CD4-positive, CD25-positive, alpha-beta regulatory T cell (primary cell): Measurements from ENCODE around the gene CD6. TPM values are rescaled to one million over a fixed set of nuclear protein-coding genes. Genes with fewer than 3 reads are reported as not detected.

ENCODE experiments used
- ATAC-seq, 2 donors: fragments of 150-1000 bp; cut with Tn5 transposase; one replicate each; pipeline ENCODE4 v1.10.0; 2021; ENCODE audit warnings: low read depth in 2 of 2, moderate number of reproducible peaks in 2 of 2, moderate library complexity in 1 of 2
- DNase-seq, 3 donors: peaks; one replicate each; pipeline versions ENCODE4 v3.0.0 to v3.0.0-alpha.2; 2012 to 2022; ENCODE audit warnings: mixed read lengths in 1 of 3
- H3K27ac ChIP-seq: one replicate; pipeline ENCODE4 v1.7.0; 2013; ENCODE audit warnings: mild to moderate bottlenecking, low read length; ENCODE audit not compliant: insufficient read depth, poor library complexity, severe bottlenecking
- H3K27me3 ChIP-seq: one replicate; pipeline ENCODE4 v1.7.0; 2013; ENCODE audit warnings: low read length; ENCODE audit not compliant: control insufficient read depth, insufficient read depth
- H3K36me3 ChIP-seq: one replicate; pipeline ENCODE4 v1.7.0; 2013; ENCODE audit warnings: mild to moderate bottlenecking, low read length, moderate library complexity; ENCODE audit not compliant: control insufficient read depth, insufficient read depth
- H3K4me1 ChIP-seq: 2 replicates; pipeline ENCODE4 v1.7.0; 2013; ENCODE audit warnings: mild to moderate bottlenecking, low read length; ENCODE audit not compliant: insufficient read depth, control insufficient read depth, poor library complexity, severe bottlenecking
- H3K4me3 ChIP-seq: one replicate; pipeline ENCODE4 v1.7.0; 2013; ENCODE audit warnings: low read depth, mild to moderate bottlenecking, low read length, moderate library complexity
- H3K9me3 ChIP-seq, 2 experiments: 1 replicate in 1 of 2; 2 replicates in 1 of 2; pipeline ENCODE4 v1.7.0; 2013; ENCODE audit warnings: low read length in 2 of 2, mild to moderate bottlenecking in 1 of 2, moderate library complexity in 1 of 2; ENCODE audit not compliant: control insufficient read depth in 2 of 2
- H3K27ac Mint-ChIP-seq, 3 donors: one replicate each; pipeline ENCODE4 v1.8.0; 2020 to 2022; ENCODE audit warnings: mild to moderate bottlenecking in 3 of 3, mixed read lengths in 3 of 3, moderate library complexity in 2 of 3
- H3K27me3 Mint-ChIP-seq: one replicate; pipeline ENCODE4 v1.8.0; 2022; ENCODE audit warnings: mild to moderate bottlenecking, mixed read lengths
- H3K36me3 Mint-ChIP-seq: one replicate; pipeline ENCODE4 v1.8.0; 2020; ENCODE audit warnings: mixed read lengths
- H3K4me1 Mint-ChIP-seq, 4 donors: one replicate each; pipeline ENCODE4 v1.8.0; 2020 to 2022; ENCODE audit warnings: mixed read lengths in 4 of 4, mild to moderate bottlenecking in 1 of 4
- H3K4me3 Mint-ChIP-seq, 4 donors: one replicate each; pipeline ENCODE4 v1.8.0; 2020 to 2022; ENCODE audit warnings: mild to moderate bottlenecking in 4 of 4, mixed read lengths in 4 of 4, moderate library complexity in 3 of 4
- H3K9me3 Mint-ChIP-seq, 7 donors: one replicate each; pipeline ENCODE4 v1.8.0; 2020 to 2022; ENCODE audit warnings: mixed read lengths in 7 of 7, mild to moderate bottlenecking in 3 of 7, moderate library complexity in 2 of 7
- polyA plus RNA-seq, 4 donors: library from polyadenylated mRNA; unstranded; fragments of 300-500 nt; fragmentation: Illumina TruSeq; gene quantifications; one replicate each; pipeline ENCODE4 v1.2.3, GENCODE V29; 2021
- total RNA-seq: library from RNA; stranded (reverse); gene quantifications from one replicate; pipeline ENCODE4 v1.2.3, GENCODE V29; 2022

CD6 gene
- total and polyA plus RNA-seq, 5 donors from 2014 or later, result 108 to 398 (median 138) TPM

DNA sequence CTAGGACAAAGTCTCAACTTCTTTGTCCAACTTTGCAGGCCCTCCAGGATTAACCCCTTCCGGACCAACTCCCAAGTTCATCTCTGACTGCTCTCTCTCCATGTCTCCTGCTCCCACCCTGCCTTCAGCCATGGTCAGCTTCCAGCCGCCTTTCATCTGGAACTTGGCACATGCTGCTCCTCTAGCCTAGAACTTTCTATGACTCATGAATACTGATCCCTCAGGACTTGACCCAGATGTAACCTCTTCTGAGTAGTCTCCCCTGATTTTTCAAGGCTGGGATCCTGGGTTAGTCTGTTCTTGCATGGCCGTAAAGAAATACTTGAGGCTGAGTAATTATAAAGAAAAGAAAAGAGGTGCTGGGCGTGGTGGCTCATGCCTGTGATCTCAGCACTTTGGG lies 14.3 kb upstream of the CD6 start:
- H3K4me1 Mint-ChIP-seq, result peaks cover 0 to 8% (median 3%) of the 10 kb centered on the region in 4 donors
- H3K9me3 Mint-ChIP-seq, result peaks cover 0 to 3% (median 0%) of the 10 kb centered on the region in 7 donors
- H3K27ac Mint-ChIP-seq, result no peak overlapping the region
- no peaks in the 10 kb centered on the region for H3K4me1 ChIP-seq
- H3K9me3 ChIP-seq, result no peaks in the 10 kb centered on the region
- no peaks in the 10 kb centered on the region for H3K36me3 ChIP-seq
- no peak for DNase-seq
- H3K27ac ChIP-seq, result no peak overlapping the region
- H3K36me3 Mint-ChIP-seq, result no peaks in the 10 kb centered on the region
- no peak overlapping the region for H3K4me3 Mint-ChIP-seq
- ATAC-seq, result no peak
- no peak overlapping the region for H3K4me3 ChIP-seq
- H3K27me3 ChIP-seq, result peaks cover 14% of the 10 kb centered on the region
- H3K27me3 Mint-ChIP-seq, result peaks cover 56% of the 10 kb centered on the region

GRCh38 chr11:60959431-60959830 lies 12.0 kb upstream of the CD6 start:
- Mint-ChIP-seq H3K9me3 (peaks cover 0 to 2% (median 0%) of the 10 kb centered on the region in 7 donors), H3K4me1 (no peaks in the 10 kb centered on the region), H3K27ac (no peak overlapping the region), H3K4me3 (no peak overlapping the region), H3K36me3 (no peaks in the 10 kb centered on the region), H3K27me3 (peaks cover 46% of the 10 kb centered on the region)
- H3K27me3 ChIP-seq, result peaks cover 13% of the 10 kb centered on the region
- no peak overlapping the region for H3K27ac ChIP-seq
- H3K4me1 ChIP-seq, result no peaks in the 10 kb centered on the region
- no peaks in the 10 kb centered on the region for H3K36me3 ChIP-seq
- H3K9me3 ChIP-seq, result no peaks in the 10 kb centered on the region
- ATAC-seq, result no peak
- no peak overlapping the region for H3K4me3 ChIP-seq
- no peak for DNase-seq

GRCh38 chr11:60960405-60960804 lies 11.1 kb upstream of the CD6 start:
- H3K4me1 ChIP-seq, result no peaks in the 10 kb centered on the region
- H3K27ac ChIP-seq, result no peak overlapping the region
- Mint-ChIP-seq H3K27ac (peak overlapping the region in 1 of 3 donors; percentile 44), H3K36me3 (no peaks in the 10 kb centered on the region), H3K4me3 (peak overlapping the region in 1 of 4 donors; percentile 30), H3K9me3 (peaks cover 0 to 2% (median 0%) of the 10 kb centered on the region in 7 donors), H3K27me3 (peaks cover 46% of the 10 kb centered on the region), H3K4me1 (no peaks in the 10 kb centered on the region)
- no peak for ATAC-seq
- no peak overlapping the region for H3K4me3 ChIP-seq
- H3K36me3 ChIP-seq, result no peaks in the 10 kb centered on the region
- DNase-seq, result no peak
- peaks cover 13% of the 10 kb centered on the region for H3K27me3 ChIP-seq
- no peaks in the 10 kb centered on the region for H3K9me3 ChIP-seq

DNA sequence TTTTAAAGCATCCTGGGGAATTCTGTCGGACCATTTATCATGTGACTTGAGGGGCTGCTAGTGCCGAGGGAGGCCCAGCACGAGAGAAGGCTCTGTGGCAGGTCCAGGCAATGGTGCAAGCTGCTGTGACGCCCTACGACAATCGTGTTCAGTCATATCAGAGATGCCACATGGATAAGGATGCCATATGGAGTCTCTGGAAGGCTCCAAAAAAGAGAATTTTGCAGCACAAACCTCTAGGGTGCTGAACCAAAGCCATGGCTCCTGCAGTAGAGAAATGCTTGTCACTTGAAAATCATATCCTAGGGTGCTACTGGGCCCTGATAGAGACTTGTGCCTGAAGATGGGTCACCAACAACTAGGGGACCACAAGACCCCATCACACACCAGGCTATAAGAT lies 6.7 kb upstream of the CD6 start:
- Mint-ChIP-seq H3K4me3 (no peak overlapping the region), H3K36me3 (no peaks in the 10 kb centered on the region), H3K27me3 (peaks cover 27% of the 10 kb centered on the region), H3K27ac (no peak overlapping the region), H3K4me1 (no peaks in the 10 kb centered on the region), H3K9me3 (peaks cover 0 to 1% (median 0%) of the 10 kb centered on the region in 7 donors)
- Histone ChIP-seq H3K27me3 (peaks cover 15% of the 10 kb centered on the region), H3K36me3 (no peaks in the 10 kb centered on the region), H3K4me3 (no peak overlapping the region), H3K27ac (no peak overlapping the region), H3K9me3 (peaks cover 0 to 4% of the 10 kb centered on the region in 2 experiments), H3K4me1 (no peaks in the 10 kb centered on the region)
- ATAC-seq (no peak), DNase-seq (no peak)

DNA sequence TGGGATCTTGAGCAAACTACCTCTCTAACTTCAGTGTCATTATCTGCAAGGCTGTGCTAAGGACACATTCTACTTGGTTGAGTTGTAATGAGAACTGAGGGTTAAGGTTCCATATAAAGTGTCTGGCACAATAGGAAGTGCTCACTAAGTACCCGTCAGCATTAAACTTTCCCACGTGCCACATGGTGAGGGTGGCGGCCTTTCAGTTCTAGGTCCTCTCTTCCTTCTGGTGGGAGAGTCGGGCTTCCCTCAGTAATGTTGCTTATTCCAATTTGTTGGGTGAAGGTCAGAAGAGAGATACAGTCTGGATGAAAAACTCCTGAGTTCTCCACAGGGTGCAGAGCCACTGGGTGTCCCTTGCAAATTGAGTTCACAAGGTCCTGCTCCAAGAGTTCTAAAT lies 4.6 kb upstream of the CD6 start:
- Histone ChIP-seq H3K27me3 (peaks cover 6% of the 10 kb centered on the region), H3K27ac (no peak overlapping the region), H3K9me3 (peaks cover 0 to 4% of the 10 kb centered on the region in 2 experiments), H3K36me3 (no peaks in the 10 kb centered on the region), H3K4me1 (peaks cover 15% of the 10 kb centered on the region), H3K4me3 (no peak overlapping the region)
- H3K4me1 Mint-ChIP-seq, result peaks cover 5 to 17% (median 15%) of the 10 kb centered on the region in 4 donors
- H3K9me3 Mint-ChIP-seq, result peaks cover 0 to 1% (median 0%) of the 10 kb centered on the region in 7 donors
- H3K27me3 Mint-ChIP-seq, result peaks cover 20% of the 10 kb centered on the region
- H3K27ac Mint-ChIP-seq, result no peak overlapping the region
- H3K36me3 Mint-ChIP-seq, result no peaks in the 10 kb centered on the region
- no peak for DNase-seq
- H3K4me3 Mint-ChIP-seq, result no peak overlapping the region
- ATAC-seq, result no peak

GRCh38 chr11:60968223-60968622 lies 3.3 kb upstream of the CD6 start:
- Mint-ChIP-seq H3K4me1 (peaks cover 5 to 17% (median 15%) of the 10 kb centered on the region in 4 donors), H3K4me3 (peak overlapping the region in 1 of 4 donors; percentile 51), H3K27ac (no peak overlapping the region), H3K9me3 (peaks cover 0 to 1% (median 0%) of the 10 kb centered on the region in 7 donors), H3K36me3 (no peaks in the 10 kb centered on the region), H3K27me3 (peaks cover 21% of the 10 kb centered on the region)
- DNase-seq (no peak), ATAC-seq (no peak)
- Histone ChIP-seq H3K27me3 (peaks cover 3% of the 10 kb centered on the region), H3K27ac (no peak overlapping the region), H3K4me3 (no peak overlapping the region), H3K4me1 (peaks cover 25% of the 10 kb centered on the region), H3K9me3 (peaks cover 0 to 4% of the 10 kb centered on the region in 2 experiments), H3K36me3 (no peaks in the 10 kb centered on the region)

- Histone ChIP-seq H3K4me1 (peaks cover 47% of the 10 kb centered on the region), H3K27ac (peak overlapping the region; percentile 82), H3K27me3 (peaks cover 3% of the 10 kb centered on the region), H3K9me3 (peaks cover 0 to 4% of the 10 kb centered on the region in 2 experiments), H3K36me3 (no peaks in the 10 kb centered on the region), H3K4me3 (peak overlapping the region; percentile 92)
- H3K4me1 Mint-ChIP-seq, result peaks cover 9 to 34% (median 24%) of the 10 kb centered on the region in 4 donors
- DNase-seq (peak; percentile 71 to 80 (median 79)), ATAC-seq (peak; percentile 63 to 68)
- peaks cover 0 to 1% (median 0%) of the 10 kb centered on the region in 7 donors for H3K9me3 Mint-ChIP-seq
- H3K4me3 Mint-ChIP-seq, result peak overlapping the region; percentile 71 to 95 (median 92)
- H3K36me3 Mint-ChIP-seq, result peaks cover 11% of the 10 kb centered on the region
- H3K27me3 Mint-ChIP-seq, result peaks cover 21% of the 10 kb centered on the region
- H3K27ac Mint-ChIP-seq, result peak overlapping the region; percentile 78 to 97 (median 91)
Measured at GRCh38 chr11:60970369-60970774, 1.1 kb upstream of the CD6 start.

- peaks cover 0 to 1% (median 0%) of the 10 kb centered on the region in 7 donors for H3K9me3 Mint-ChIP-seq
- DNase-seq, result no peak
- peaks cover 9 to 37% (median 26%) of the 10 kb centered on the region in 4 donors for H3K4me1 Mint-ChIP-seq
- Histone ChIP-seq H3K4me3 (peak overlapping the region; percentile 92), H3K27me3 (peaks cover 3% of the 10 kb centered on the region), H3K4me1 (peaks cover 52% of the 10 kb centered on the region), H3K9me3 (peaks cover 0 to 4% of the 10 kb centered on the region in 2 experiments), H3K27ac (peak overlapping the region; percentile 82), H3K36me3 (no peaks in the 10 kb centered on the region)
- H3K4me3 Mint-ChIP-seq, result peak overlapping the region; percentile 88 to 95 (median 92)
- peak overlapping the region; percentile 91 to 98 (median 97) for H3K27ac Mint-ChIP-seq
- no peak for ATAC-seq
- peaks cover 11% of the 10 kb centered on the region for H3K36me3 Mint-ChIP-seq
- peaks cover 21% of the 10 kb centered on the region for H3K27me3 Mint-ChIP-seq
Measured at GRCh38 chr11:60970890-60971289, 590 bp upstream of the CD6 start.
